Activated T-helper 9 cell treated with anti-CD3 and anti-CD28 coated beads, Interleukin-2, amount 50 U/mL, for 16 hours (primary cell): ENCODE measurements around the gene TRIM69.
"Not testable (repeated sequence)": the region's sequence is repeated elsewhere in the genome, so short reads cannot be mapped to it uniquely, and the experiment has no call there.

Experiments
- DNase-seq: peaks from one replicate; pipeline ENCODE4 v3.0.0-alpha.2; 2020; ENCODE audit warnings: low read depth

Gene TRIM69

GRCh38 chr15:44736181-44736765 is at the start of gene TRIM69:
Gene TRIM69, plus strand, starts transcription at chr15:44736528. Its CDS starts 177 bp downstream, at chr15:44736705.
- DNase-seq = no peak

- DNase-seq = not testable (repeated sequence)
Measured at GRCh38 chr15:44689318-44689717, 47.0 kb upstream of the TRIM69 start.

- DNase-seq = not testable (repeated sequence)
Measured at GRCh38 chr15:44690245-44690644, 46.1 kb upstream of the TRIM69 start.

GRCh38 chr15:44692659-44693058 is 43.7 kb upstream of the TRIM69 start:
- DNase-seq = no peak

- DNase-seq = no peak
Measured at GRCh38 chr15:44694416-44694815, 41.9 kb upstream of the TRIM69 start.

- no peak for DNase-seq
Measured at GRCh38 chr15:44695294-44695693, 41.0 kb upstream of the TRIM69 start.

- DNase-seq = no peak
Measured at GRCh38 chr15:44697014-44697413, 39.3 kb upstream of the TRIM69 start.

GRCh38 chr15:44698641-44699040 is 37.7 kb upstream of the TRIM69 start:
- no peak for DNase-seq

- DNase-seq = not testable (repeated sequence)
Measured at GRCh38 chr15:44700676-44701075, 35.7 kb upstream of the TRIM69 start.

GRCh38 chr15:44705986-44706385 is 30.3 kb upstream of the TRIM69 start:
- DNase-seq = no peak

- DNase-seq = no peak
Measured at GRCh38 chr15:44706401-44706800, 29.9 kb upstream of the TRIM69 start.

GRCh38 chr15:44706946-44707636 is 29.2 kb upstream of the TRIM69 start:
- DNase-seq = no peak

- no peak for DNase-seq
Measured at GRCh38 chr15:44710236-44711095, 25.9 kb upstream of the TRIM69 start.

GRCh38 chr15:44711096-44711742 is 25.1 kb upstream of the TRIM69 start, which contains the start of the genes B2M and PATL2:
Gene B2M, plus strand, starts transcription at chr15:44711517. Its CDS starts 30 bp downstream, at chr15:44711547.
Gene PATL2, minus strand, starts transcription at chr15:44711323. Its CDS starts 34,833 bp downstream, at chr15:44676490.
- peak; percentile 92 for DNase-seq

- peak; percentile 53 for DNase-seq
Measured at GRCh38 chr15:44711743-44712345, 24.5 kb upstream of the TRIM69 start.

- DNase-seq = peak; percentile 46
Measured at GRCh38 chr15:44712346-44713005, 23.9 kb upstream of the TRIM69 start.

- no peak for DNase-seq
Measured at GRCh38 chr15:44713006-44713966, 23.0 kb upstream of the TRIM69 start.

GRCh38 chr15:44715142-44715796 is 21.1 kb upstream of the TRIM69 start:
- no peak for DNase-seq

GRCh38 chr15:44715797-44716334 is 20.5 kb upstream of the TRIM69 start:
- no peak for DNase-seq
